MM.1S (cell line): ENCODE measurements around the gene TUBA3E.
"Not testable (repeated sequence)": the region's sequence is repeated elsewhere in the genome, so short reads cannot be mapped to it uniquely, and the experiment has no call there.

ENCODE experiments used
- DNase-seq: peaks from one replicate; pipeline ENCODE4 v3.0.0-alpha.2; 2015
- H2AFZ ChIP-seq: fragments of 300-600 bp; sonication (generic); 2 replicates; pipeline ENCODE4 v1.6.0; 2016; ENCODE audit warnings: antibody characterized with exemption, low read length
- H3F3A ChIP-seq: fragments of 300-600 bp; sonication (generic); 2 replicates; pipeline ENCODE4 v1.6.1; 2016; ENCODE audit warnings: mild to moderate bottlenecking, antibody characterized with exemption, low read length, moderate library complexity, mixed read lengths; ENCODE audit not compliant: insufficient read depth
- H3K27ac ChIP-seq: fragments of 300-600 bp; sonication (generic); 2 replicates; pipeline ENCODE4 v1.5.1; 2016; ENCODE audit warnings: mild to moderate bottlenecking, low read length
- H3K27me3 ChIP-seq: fragments of 300-600 bp; sonication (generic); replicated peaks from 2 replicates; pipeline ENCODE4 v1.6.0; 2016; ENCODE audit warnings: low read length; ENCODE audit not compliant: insufficient read depth
- H3K36me3 ChIP-seq: fragments of 300-600 bp; sonication (generic); replicated peaks from 2 replicates; pipeline ENCODE4 v1.6.1; 2016; ENCODE audit warnings: mild to moderate bottlenecking, low read length, mixed read lengths; ENCODE audit not compliant: insufficient read depth
- H3K4me1 ChIP-seq: fragments of 300-600 bp; sonication (generic); 2 replicates; pipeline ENCODE4 v1.6.1; 2016; ENCODE audit warnings: low read length, mixed read lengths
- H3K4me2 ChIP-seq: fragments of 300-600 bp; sonication (generic); 2 replicates; pipeline ENCODE4 v1.6.0; 2016; ENCODE audit warnings: low read depth, low read length
- H3K4me3 ChIP-seq: fragments of 300-600 bp; sonication (generic); 2 replicates; pipeline ENCODE4 v1.5.1; 2016; ENCODE audit warnings: low read length, mixed read lengths
- H3K79me2 ChIP-seq: fragments of 300-600 bp; sonication (generic); 2 replicates; pipeline ENCODE4 v1.6.1; 2016; ENCODE audit warnings: mixed run types, low read length, mixed read lengths
- H3K9ac ChIP-seq: fragments of 300-600 bp; sonication (generic); 2 replicates; pipeline ENCODE4 v1.6.1; 2016; ENCODE audit warnings: low read length, mixed read lengths
- H3K9me2 ChIP-seq: fragments of 300-600 bp; sonication (generic); replicated peaks from 2 replicates; pipeline ENCODE4 v1.6.1; 2016; ENCODE audit warnings: mild to moderate bottlenecking, low read length, mixed read lengths; ENCODE audit not compliant: insufficient read depth
- H3K9me3 ChIP-seq: fragments of 300-600 bp; sonication (generic); replicated peaks from 2 replicates; pipeline ENCODE4 v1.6.1; 2016; ENCODE audit warnings: mild to moderate bottlenecking, low read length, mixed read lengths; ENCODE audit not compliant: insufficient read depth
- H4K20me1 ChIP-seq: fragments of 300-600 bp; sonication (generic); 2 replicates; pipeline ENCODE4 v1.6.1; 2016; ENCODE audit warnings: mild to moderate bottlenecking, low read length, moderate library complexity, mixed read lengths; ENCODE audit not compliant: insufficient read depth
- EZH2 ChIP-seq: fragments of 300-600 bp; sonication (generic); optimal IDR thresholded peaks from 2 replicates; pipeline ENCODE3; 2017; ENCODE audit warnings: low read depth, mild to moderate bottlenecking, antibody characterized with exemption, low read length, mixed read lengths
- EZH2phosphoT487 ChIP-seq: fragments of 300-600 bp; sonication (generic); IDR thresholded peaks from 2 replicates; pipeline ENCODE4 v1.6.1; 2018; ENCODE audit warnings: antibody characterized with exemption, low read length
- TF ChIP-seq, protein P1 (sequence below): fragments of 300-600 bp; sonication (generic); IDR thresholded peaks from 2 replicates; pipeline ENCODE4 v1.5.1; 2016; ENCODE audit warnings: antibody characterized with exemption, low read length, mixed read lengths

Gene TUBA3E

DNA sequence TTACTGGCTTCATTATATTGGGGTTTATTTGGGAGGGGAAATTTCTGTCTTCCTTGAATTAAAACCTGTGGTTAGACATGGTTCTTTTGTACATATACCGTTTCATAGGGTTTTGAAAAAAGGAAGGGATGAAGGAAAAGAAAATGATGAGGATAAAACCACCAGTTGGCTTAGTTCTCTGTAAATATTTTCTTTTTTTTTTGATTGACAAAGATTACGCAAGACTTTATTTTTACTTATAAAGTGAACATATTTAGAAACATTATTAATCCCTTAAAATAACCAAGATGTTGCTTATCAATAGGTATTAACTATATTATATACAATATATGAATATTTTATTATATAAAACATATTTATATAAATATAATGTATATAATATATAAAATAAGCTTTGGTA lies 45.1 kb upstream of the TUBA3E start:
- Histone ChIP-seq H3K4me1 (no peaks in the 10 kb centered on the region), H4K20me1 (no peaks in the 10 kb centered on the region), H3K79me2 (no peaks in the 10 kb centered on the region), H3K4me2 (no peak overlapping the region), H3F3A (no peaks in the 10 kb centered on the region), H3K9ac (no peak overlapping the region), H3K27me3 (no peaks in the 10 kb centered on the region), H3K27ac (no peak overlapping the region), H3K9me2 (no peaks in the 10 kb centered on the region), H2AFZ (no peak overlapping the region), H3K9me3 (no peaks in the 10 kb centered on the region), H3K36me3 (no peaks in the 10 kb centered on the region), H3K4me3 (no peak overlapping the region)
- DNase-seq: no peak
- TF ChIP-seq, protein P1, sequence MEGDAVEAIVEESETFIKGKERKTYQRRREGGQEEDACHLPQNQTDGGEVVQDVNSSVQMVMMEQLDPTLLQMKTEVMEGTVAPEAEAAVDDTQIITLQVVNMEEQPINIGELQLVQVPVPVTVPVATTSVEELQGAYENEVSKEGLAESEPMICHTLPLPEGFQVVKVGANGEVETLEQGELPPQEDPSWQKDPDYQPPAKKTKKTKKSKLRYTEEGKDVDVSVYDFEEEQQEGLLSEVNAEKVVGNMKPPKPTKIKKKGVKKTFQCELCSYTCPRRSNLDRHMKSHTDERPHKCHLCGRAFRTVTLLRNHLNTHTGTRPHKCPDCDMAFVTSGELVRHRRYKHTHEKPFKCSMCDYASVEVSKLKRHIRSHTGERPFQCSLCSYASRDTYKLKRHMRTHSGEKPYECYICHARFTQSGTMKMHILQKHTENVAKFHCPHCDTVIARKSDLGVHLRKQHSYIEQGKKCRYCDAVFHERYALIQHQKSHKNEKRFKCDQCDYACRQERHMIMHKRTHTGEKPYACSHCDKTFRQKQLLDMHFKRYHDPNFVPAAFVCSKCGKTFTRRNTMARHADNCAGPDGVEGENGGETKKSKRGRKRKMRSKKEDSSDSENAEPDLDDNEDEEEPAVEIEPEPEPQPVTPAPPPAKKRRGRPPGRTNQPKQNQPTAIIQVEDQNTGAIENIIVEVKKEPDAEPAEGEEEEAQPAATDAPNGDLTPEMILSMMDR: no peak
- TF ChIP-seq EZH2 (no peak), EZH2phosphoT487 (no peak)

DNA sequence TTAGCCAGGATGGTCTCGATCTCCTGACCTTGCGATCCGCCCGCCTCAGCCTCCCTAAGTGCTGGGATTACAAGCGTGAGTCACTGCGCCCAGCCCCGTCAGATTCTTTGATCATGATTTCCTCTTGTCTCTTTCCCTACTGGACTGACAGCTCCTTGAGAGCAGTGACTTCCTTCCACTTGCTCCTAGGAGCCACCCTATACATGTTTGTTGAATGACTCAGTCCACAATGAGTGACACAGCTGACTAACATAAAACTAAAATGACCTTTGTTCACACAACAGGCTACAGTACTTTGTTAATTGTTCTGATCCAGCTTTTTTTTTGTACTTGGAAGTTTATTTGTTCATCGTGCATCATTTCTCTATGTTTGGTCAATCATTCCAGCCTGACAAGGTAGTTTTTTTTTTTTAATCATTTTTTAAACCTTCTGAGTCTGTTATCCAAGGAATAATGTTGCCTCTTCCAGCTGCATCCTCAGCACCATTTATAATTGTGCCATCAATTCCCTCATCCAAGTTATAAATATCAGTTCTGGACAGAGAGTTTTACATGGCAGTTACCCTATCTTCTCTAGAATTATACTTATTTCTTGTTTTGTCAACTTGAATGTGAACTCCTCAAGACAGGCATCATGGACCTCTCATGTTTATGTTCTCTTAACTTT lies 42.9 kb upstream of the TUBA3E start:
- Histone ChIP-seq H3K4me1 (no peaks in the 10 kb centered on the region), H3K4me2 (no peak overlapping the region), H3K9ac (no peak overlapping the region), H3F3A (no peaks in the 10 kb centered on the region), H3K4me3 (no peak overlapping the region), H3K9me3 (no peaks in the 10 kb centered on the region), H4K20me1 (no peaks in the 10 kb centered on the region), H3K9me2 (no peaks in the 10 kb centered on the region), H3K27ac (no peak overlapping the region), H3K36me3 (no peaks in the 10 kb centered on the region), H2AFZ (no peak overlapping the region), H3K79me2 (no peaks in the 10 kb centered on the region), H3K27me3 (no peaks in the 10 kb centered on the region)
- no peak for TF ChIP-seq EZH2phosphoT487
- no peak for TF ChIP-seq EZH2
- TF ChIP-seq, protein P1: no peak
- no peak for DNase-seq

DNA sequence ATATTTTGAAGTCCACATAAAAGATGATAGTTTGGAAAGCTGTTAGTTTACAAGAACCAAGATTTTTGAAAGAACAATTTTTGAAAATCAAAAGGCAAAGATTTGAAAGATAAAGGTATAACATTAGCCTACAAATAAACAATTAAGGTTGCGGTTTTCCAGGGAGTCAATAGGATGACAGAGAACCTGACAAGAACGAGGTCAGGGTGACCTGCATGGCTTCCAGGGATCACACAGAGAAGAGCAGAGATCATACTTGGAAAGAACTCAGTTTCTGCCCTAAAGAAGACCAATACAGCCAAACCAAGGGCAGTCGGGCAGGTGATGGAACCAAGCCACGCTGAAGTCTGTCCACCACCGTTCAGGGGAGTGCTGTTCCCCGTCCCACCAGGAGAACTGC lies 41.3 kb upstream of the TUBA3E start:
- H3K9ac ChIP-seq, H3K79me2 ChIP-seq, H3K36me3 ChIP-seq, H3K27me3 ChIP-seq, H3K9me3 ChIP-seq, H3K4me2 ChIP-seq, H2AFZ ChIP-seq, H3K9me2 ChIP-seq, H3K4me1 ChIP-seq, H3K27ac ChIP-seq, H3F3A ChIP-seq, DNase-seq, H4K20me1 ChIP-seq, H3K4me3 ChIP-seq: not testable (repeated sequence)

DNA sequence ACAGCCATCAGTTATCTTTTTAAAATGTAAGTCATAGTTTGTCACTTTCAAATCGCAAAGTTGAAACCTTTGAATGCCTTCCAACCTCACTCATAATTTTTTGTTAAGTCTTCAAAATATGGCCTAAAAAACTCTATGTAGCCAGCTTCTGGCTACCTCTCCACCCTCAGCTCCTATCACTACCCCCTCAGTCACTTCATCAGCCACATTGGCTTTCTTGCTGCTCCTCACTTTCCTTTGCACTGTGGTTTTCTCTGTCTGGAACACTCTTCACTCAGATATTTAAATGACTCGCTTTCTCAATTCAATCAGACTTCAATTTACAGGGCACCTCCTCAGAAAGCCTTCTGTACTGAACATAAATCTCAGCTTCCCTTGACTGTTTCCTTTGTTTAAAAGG lies 34.8 kb upstream of the TUBA3E start:
- H3K4me2 ChIP-seq, H3K9me3 ChIP-seq, H3K36me3 ChIP-seq, H3K4me3 ChIP-seq, H4K20me1 ChIP-seq, H3K9ac ChIP-seq, H3K27ac ChIP-seq, H3K4me1 ChIP-seq, H3K9me2 ChIP-seq, H3K27me3 ChIP-seq, H3K79me2 ChIP-seq, H2AFZ ChIP-seq, DNase-seq, H3F3A ChIP-seq: not testable (repeated sequence)
